Gastrocnemius medialis (tissue), 4 donors: ENCODE results near the gene CDC14B. TPM values are rescaled to one million over a fixed set of nuclear protein-coding genes. Genes with fewer than 3 reads are reported as not detected.

ENCODE experiments used
- ATAC-seq, 2 donors: fragments of 150-250 bp; one replicate each; pipeline ENCODE4 v1.9.1; 2016
- DNase-seq, 2 donors: peaks; one replicate each; pipeline ENCODE4 v3.0.0-alpha.2; 2019
- H3K27ac ChIP-seq, 4 donors: fragments of 200-600 bp; sonication (generic); 1 replicate in 1 of 4; 2 replicates in 3 of 4; pipeline ENCODE4 v1.5.1; 2016 to 2018; ENCODE audit warnings: mild to moderate bottlenecking in 2 of 4, moderate library complexity in 1 of 4
- H3K27me3 ChIP-seq, 3 donors: fragments of 200-600 bp; sonication (generic) in 2 of 3; 1 replicate in 1 of 3; 2 replicates in 2 of 3; pipeline versions ENCODE4 v1.5.1 to v1.6.0; 2016 to 2019; ENCODE audit warnings: mild to moderate bottlenecking in 1 of 3, moderate library complexity in 1 of 3
- H3K36me3 ChIP-seq, 2 donors: fragments of 200-600 bp; sonication (generic) in 1 of 2; one replicate each; pipeline ENCODE4 v1.5.1; 2017 to 2018
- H3K4me1 ChIP-seq, 2 donors: fragments of 200-600 bp; sonication (generic) in 1 of 2; one replicate each; pipeline ENCODE4 v1.5.1; 2016 to 2017; ENCODE audit warnings: mild to moderate bottlenecking in 2 of 2
- H3K4me3 ChIP-seq, 4 donors: fragments of 200-600 bp; sonication (generic) in 3 of 4; 1 replicate in 1 of 4; 2 replicates in 3 of 4; pipeline ENCODE4 v1.5.1; 2016 to 2019; ENCODE audit warnings: mild to moderate bottlenecking in 2 of 4
- H3K9me3 ChIP-seq, 3 donors: fragments of 200-600 bp; sonication (generic) in 2 of 3; 1 replicate in 1 of 3; 2 replicates in 2 of 3; pipeline ENCODE4 v1.5.1; 2016 to 2019
- POLR2A ChIP-seq, 2 donors: fragments of 450-650 bp; IDR thresholded peaks; one replicate each; pipeline ENCODE4 v1.6.1; 2017; ENCODE audit warnings: antibody characterized with exemption in 2 of 2, mild to moderate bottlenecking in 2 of 2, moderate library complexity in 2 of 2
- in situ Hi-C, 4 donors: fragments of 200-750 bp; cut with MboI; loops; one replicate each; pipeline versions ENCODE4 v1.15.0 to v1.8.0; 2017; ENCODE audit warnings: low sequenced_read_pairs in 4 of 4
- intact Hi-C: fragments of 100-400 bp; cut with DNase I; formaldehyde crosslinking; loops from one replicate; pipeline ENCODE4 v1.15.1; 2023; ENCODE audit warnings: low total_unique reads
- total RNA-seq, 4 donors: library from RNA; depleted of rRNA; stranded (reverse); fragments of >200 nt; gene quantifications; one replicate each; pipeline versions ENCODE4 v1.1.0 to v1.2.3, GENCODE V29; 2016
- TF ChIP-seq, protein P1 (sequence below), 5 experiments: fragments of 450-650 bp in 3 of 5; fragments of 200-600 bp in 2 of 5; sonication (generic) in 2 of 5; IDR thresholded peaks in 4 of 5; conservative IDR thresholded peaks in 1 of 5; 1 replicate in 4 of 5; 2 replicates in 1 of 5; pipeline ENCODE4 v1.5.1; 2016 to 2019; ENCODE audit warnings: antibody characterized with exemption in 5 of 5, mild to moderate bottlenecking in 3 of 5, moderate library complexity in 3 of 5

Gene CDC14B
- total RNA-seq, 4 donors from 2014 or later: 2.0 to 9.4 (median 5.5) TPM

DNA sequence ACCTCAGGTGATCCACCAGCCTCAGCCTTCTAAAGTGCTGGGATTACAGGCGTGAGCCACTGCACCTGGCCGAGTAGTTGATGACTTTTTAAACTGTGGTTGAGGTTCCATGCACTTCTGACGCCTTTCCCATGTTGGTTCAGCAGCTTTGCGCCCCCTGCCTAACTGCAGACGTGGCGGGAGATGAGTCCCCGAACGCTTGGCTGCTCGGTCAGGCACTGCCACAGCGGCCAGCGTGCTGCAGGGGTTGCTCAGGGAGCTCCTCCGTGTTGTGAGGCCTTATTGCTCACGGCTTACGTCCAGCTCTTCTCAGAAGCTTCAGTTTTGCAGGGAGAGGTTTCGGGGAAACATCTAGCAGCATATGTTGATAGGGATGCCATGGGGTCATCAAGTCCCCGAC, 134.4 kb downstream of the CDC14B start:
- TF ChIP-seq, protein P1, sequence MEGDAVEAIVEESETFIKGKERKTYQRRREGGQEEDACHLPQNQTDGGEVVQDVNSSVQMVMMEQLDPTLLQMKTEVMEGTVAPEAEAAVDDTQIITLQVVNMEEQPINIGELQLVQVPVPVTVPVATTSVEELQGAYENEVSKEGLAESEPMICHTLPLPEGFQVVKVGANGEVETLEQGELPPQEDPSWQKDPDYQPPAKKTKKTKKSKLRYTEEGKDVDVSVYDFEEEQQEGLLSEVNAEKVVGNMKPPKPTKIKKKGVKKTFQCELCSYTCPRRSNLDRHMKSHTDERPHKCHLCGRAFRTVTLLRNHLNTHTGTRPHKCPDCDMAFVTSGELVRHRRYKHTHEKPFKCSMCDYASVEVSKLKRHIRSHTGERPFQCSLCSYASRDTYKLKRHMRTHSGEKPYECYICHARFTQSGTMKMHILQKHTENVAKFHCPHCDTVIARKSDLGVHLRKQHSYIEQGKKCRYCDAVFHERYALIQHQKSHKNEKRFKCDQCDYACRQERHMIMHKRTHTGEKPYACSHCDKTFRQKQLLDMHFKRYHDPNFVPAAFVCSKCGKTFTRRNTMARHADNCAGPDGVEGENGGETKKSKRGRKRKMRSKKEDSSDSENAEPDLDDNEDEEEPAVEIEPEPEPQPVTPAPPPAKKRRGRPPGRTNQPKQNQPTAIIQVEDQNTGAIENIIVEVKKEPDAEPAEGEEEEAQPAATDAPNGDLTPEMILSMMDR (IDR thresholded peaks at IDR 0.05 in 4 of 5, conservative IDR thresholded peaks at IDR 0.05 in 1 of 5): no peak
- no peak for TF ChIP-seq POLR2A (IDR thresholded peaks at IDR 0.05)
- ATAC-seq (no peak), DNase-seq (no peak)
- H3K36me3 ChIP-seq: peaks cover 0 to 19% of the 10 kb centered on the region in 2 donors
- H3K9me3 ChIP-seq: no peaks in the 10 kb centered on the region
- in situ Hi-C loops (no loop called here), intact Hi-C loops (no loop called here)
- no peaks in the 10 kb centered on the region for H3K27me3 ChIP-seq
- peak overlapping the region in 2 of 4 donors; percentile 66 to 69 for H3K27ac ChIP-seq
- H3K4me1 ChIP-seq: peaks cover 19 to 21% of the 10 kb centered on the region in 2 donors
- no peak overlapping the region for H3K4me3 ChIP-seq

DNA sequence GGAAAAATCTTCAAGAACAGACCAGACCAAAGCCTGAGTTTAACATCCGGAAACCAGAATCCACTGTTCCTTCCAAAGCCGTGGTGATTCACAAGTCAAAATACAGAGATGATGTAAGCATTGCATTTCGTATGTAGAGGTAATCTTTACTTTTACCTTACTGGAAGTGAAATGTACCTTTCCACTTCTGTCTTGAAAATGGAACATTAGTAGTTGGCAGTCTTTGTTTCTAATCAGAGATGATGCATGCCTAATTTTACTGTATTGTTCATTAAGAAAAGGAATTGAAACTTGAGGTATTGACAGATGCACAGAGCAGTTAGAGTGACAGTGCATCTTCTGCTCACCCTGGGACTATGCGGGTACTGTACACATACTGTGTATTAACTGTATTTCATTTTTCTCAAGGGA, 135.1 kb downstream of the CDC14B start:
- intact Hi-C loops (no loop called here), in situ Hi-C loops (no loop called here)
- H3K27me3 ChIP-seq: no peaks in the 10 kb centered on the region
- H3K4me1 ChIP-seq: peaks cover 19 to 21% of the 10 kb centered on the region in 2 donors
- ATAC-seq: no peak
- no peaks in the 10 kb centered on the region for H3K9me3 ChIP-seq
- H3K36me3 ChIP-seq: peaks cover 0 to 12% of the 10 kb centered on the region in 2 donors
- H3K27ac ChIP-seq: no peak overlapping the region
- no peak for DNase-seq
- no peak overlapping the region for H3K4me3 ChIP-seq
- TF ChIP-seq, protein P1 (IDR thresholded peaks at IDR 0.05 in 4 of 5, conservative IDR thresholded peaks at IDR 0.05 in 1 of 5): no peak
- TF ChIP-seq POLR2A (IDR thresholded peaks at IDR 0.05): no peak

GRCh38 chr9:96483733-96484390, 135.8 kb downstream of the CDC14B start:
- intact Hi-C loops: no loop called here
- no peaks in the 10 kb centered on the region for H3K9me3 ChIP-seq
- no peak for ATAC-seq
- in situ Hi-C loops: no loop called here
- no peak for TF ChIP-seq POLR2A (IDR thresholded peaks at IDR 0.05)
- TF ChIP-seq, protein P1 (IDR thresholded peaks at IDR 0.05 in 4 of 5, conservative IDR thresholded peaks at IDR 0.05 in 1 of 5): no peak
- H3K27me3 ChIP-seq: no peaks in the 10 kb centered on the region
- no peak overlapping the region for H3K4me3 ChIP-seq
- H3K27ac ChIP-seq: no peak overlapping the region
- no peak for DNase-seq
- H3K4me1 ChIP-seq: peaks cover 19 to 21% of the 10 kb centered on the region in 2 donors
- peaks cover 0 to 6% of the 10 kb centered on the region in 2 donors for H3K36me3 ChIP-seq

- in situ Hi-C loops: no loop called here
- intact Hi-C loops: no loop called here
- DNase-seq: no peak
- ATAC-seq: no peak
- peaks cover 19 to 21% of the 10 kb centered on the region in 2 donors for H3K4me1 ChIP-seq
- no peaks in the 10 kb centered on the region for H3K27me3 ChIP-seq
- no peaks in the 10 kb centered on the region for H3K9me3 ChIP-seq
- TF ChIP-seq, protein P1 (IDR thresholded peaks at IDR 0.05 in 4 of 5, conservative IDR thresholded peaks at IDR 0.05 in 1 of 5): no peak
- TF ChIP-seq POLR2A (IDR thresholded peaks at IDR 0.05): no peak
- H3K27ac ChIP-seq: no peak overlapping the region
- no peak overlapping the region for H3K4me3 ChIP-seq
- H3K36me3 ChIP-seq: no peaks in the 10 kb centered on the region
Observed at GRCh38 chr9:96483197-96483596, 136.4 kb downstream of the CDC14B start.
